GM21423 (cell line): ENCODE measurements around the gene CKAP2L.
A peak's percentile ranks its signal among the peaks of the same experiment; 100 is the strongest.

ENCODE experiments used
- ATAC-seq: cut with Tn5 transposase; IDR thresholded peaks from one replicate; pipeline ENCODE4 v1.9.1; 2021; ENCODE audit warnings: mild to moderate bottlenecking, moderate library complexity; ENCODE audit not compliant: unreplicated experiment

CKAP2L gene

DNA sequence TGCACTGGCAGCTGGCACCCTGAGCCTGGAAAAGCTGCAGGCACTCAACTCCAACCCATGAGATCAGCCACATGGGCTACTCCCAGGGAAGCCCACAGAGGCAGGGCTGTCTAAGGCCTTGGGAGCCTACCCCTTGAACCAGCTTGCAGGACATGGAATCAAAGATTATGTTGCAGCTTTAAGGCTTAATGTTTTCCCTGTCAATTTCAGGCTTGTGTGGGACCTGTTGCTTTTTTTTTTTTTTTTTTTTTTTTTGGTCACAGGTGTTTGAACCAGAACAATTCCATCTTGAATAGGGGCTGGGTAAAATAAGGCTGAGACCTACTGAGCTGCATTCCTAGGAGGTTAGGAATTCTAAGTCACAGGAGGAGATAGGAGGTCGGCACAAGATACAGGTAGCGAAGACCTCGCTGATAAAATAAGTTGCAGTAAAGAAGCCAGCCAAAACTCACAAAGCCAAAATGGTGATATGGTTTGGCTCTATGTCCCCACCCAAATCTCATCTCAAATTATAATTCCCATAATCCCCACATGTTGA lies 27.4 kb upstream of the CKAP2L start:
- ATAC-seq, result no peak

DNA sequence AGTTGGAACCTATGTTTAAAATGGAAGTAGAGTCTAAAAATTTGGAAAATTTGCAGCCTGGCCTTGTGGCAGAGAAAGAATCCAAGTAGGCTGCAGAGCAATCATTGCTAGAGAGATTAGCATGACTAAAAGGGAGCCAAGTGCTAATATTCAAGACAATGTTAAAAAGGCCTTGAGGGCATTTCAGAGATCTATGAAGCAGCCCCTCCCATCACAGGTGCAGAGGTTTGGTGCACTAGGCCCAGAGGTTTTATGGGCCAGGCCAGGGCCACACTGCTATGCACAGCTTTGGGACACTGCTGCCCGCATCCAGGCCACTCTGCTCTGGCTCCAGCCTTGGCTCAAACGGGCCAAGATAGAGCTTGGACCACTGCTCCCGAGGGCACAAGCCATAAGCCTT lies 26.6 kb upstream of the CKAP2L start:
- ATAC-seq, result no peak

- no peak for ATAC-seq
Measured at GRCh38 chr2:112790305-112790704, 25.9 kb upstream of the CKAP2L start.

- no peak for ATAC-seq
Measured at GRCh38 chr2:112789186-112789585, 24.8 kb upstream of the CKAP2L start.

DNA sequence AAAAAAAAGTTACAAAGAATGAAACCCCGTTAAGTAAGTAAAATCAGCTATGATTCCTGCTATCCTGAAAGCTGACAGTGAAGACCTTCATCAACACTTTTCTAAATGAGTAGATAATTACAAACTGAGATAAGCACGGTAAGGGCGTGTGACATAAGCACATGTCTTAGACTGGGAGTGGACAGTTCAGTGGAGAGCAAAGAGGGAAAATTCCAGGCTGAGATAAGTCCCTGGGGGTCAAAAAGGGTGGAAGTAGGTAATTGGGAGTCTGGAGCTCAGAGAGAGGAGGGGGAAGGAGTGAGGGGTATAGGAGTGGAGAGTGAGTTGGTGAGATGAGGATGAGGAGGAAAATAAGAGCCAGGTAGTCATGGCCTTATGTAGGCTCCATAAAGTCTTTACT lies 24.2 kb upstream of the CKAP2L start:
- ATAC-seq, result no peak

DNA sequence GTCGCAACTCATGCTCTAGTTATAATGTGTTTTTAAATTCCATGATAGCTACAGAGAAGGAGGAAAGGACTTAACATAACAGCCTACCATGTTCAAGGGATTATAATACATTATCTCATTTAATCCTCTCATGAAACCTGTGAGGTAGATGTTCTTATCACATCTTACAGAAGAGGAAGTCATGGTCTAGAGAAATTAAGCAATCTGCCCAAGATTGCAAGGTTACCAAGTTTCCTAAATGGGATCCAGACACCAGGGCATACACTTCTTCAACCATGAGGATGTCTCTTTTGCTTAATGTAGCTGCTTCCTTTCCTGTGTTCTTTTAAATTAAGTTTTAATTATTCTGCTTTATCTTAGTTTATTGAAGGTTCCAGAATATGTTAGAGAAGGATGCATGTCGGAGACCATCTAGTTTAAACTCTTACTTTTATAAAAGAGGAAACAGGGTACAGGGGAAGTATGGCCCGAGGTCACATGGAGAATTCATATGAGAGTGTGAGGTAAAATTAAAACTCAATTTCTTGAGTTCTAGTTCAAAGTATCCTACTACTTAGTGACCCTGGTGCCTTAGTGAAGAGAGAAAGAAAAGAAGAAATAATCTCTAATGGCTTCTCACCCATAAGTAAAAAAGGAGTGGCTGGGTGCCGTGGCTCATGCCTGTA lies 23.5 kb upstream of the CKAP2L start:
- ATAC-seq, result no peak

DNA sequence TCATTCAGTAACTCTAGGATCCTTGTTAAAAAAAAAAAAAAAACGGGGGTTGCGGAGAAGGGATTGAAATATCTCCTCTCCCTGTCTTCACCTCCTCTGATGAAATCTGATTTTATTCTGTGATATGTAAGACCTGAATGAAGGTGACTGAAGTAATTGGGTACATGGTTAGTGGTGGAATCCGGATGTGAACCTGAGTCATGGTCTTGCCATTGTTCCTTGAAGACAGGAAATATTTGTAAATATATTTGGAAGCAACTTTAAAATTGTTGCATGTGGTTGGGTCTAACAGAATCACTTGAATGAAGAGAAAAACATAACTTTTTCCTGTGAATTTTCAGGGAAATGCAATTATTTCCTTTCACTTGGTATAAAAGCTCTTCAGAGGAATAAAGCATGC lies 22.9 kb upstream of the CKAP2L start:
- ATAC-seq, result no peak

DNA sequence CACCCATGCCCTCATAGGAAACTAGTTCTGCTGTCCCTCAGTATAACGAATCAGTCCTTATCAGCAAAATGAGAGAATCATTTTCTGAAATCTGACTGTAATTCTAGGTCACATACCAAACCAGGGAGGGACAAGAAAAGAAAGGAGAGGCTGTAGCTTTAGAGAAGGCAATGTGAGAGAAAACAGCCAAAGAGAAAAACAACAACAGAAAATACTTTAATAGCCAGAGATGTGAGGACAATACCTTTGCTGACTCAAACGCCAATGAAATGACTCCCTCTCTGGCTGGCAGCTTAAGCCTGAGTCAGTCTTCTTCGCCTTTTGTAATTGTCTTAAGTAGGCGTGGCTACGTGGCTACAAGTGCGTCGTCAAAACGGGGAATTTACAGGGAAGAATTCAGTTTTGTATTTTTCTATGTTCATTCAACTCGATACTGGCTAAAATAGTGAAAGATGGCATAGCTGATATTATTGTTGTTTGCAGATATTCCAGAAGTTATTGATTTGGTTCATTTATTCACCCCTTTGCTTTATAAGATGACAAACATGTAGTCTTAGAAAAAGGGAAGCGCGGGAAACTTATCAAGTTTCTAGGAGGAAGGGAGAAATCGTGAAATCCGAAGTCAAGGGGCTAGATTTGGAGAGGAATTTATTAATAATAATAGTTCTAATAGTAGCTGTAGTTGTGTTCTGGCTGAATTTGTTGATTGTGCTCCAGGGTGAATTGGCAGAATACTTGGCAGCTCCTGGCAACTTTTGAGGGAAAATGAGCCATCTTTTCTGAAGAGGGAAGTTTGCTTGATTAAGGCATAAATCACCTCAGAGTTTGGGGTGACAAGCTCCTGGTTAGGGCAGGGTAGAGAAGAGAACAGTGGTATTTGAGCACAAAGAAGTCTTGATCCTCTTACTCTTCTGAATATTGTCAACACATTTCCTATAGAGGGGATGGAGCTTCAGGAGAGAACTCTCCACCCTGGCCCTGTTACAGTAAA lies 20.1 kb upstream of the CKAP2L start, which contains the start of gene IL1A:
IL1A (minus strand) TSS at position 295 of the 991 bp plus-strand sequence. CDS start 723 bp downstream, outside the sequence.
- no peak for ATAC-seq

DNA sequence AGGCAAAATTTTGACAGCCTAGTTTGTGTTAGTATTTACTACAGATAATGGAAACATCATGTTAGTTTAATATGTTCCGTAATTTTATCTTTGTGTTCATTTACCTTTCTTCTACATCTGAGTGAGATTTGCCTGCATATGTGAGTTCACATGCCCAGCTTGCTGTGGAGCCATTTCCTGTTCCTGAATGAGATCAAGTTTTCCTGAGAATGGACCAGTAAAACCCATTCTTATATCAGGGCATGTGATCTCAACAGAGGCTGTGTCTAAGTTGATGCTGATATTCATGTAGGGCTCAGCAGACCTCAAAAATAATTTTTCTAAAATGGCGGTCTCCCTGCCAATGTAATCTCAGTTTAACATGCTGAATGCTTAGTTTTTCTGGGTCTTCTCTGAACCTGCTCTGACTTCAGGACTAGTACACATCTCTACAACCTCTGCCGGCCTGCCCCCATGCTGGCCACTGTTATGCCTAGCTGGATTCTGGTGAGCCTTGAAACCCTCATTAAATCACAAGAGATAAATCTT lies 18.8 kb upstream of the CKAP2L start:
- no peak for ATAC-seq

GRCh38 chr2:112782234-112782799 lies 17.9 kb upstream of the CKAP2L start:
- peak; percentile 78 for ATAC-seq

DNA sequence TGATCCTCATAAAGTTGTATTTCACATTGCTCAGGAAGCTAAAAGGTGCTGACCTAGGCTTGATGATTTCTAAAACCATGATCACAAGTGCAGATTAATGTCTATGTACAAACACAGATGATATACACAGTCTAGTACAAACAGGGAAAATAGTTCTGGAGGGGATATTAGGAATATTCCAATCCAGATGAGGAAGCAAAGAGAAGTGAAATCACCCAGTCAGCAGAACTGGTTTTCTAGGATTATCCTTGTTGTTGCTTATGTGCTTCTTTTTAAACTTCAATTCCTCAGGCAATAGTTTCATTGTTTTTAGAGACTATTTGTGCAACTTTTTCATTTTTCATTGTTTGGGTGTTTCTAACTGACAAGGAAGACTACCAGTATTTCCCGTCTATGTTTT lies 15.2 kb upstream of the CKAP2L start:
- ATAC-seq, result no peak

GRCh38 chr2:112777036-112777435 lies 12.6 kb upstream of the CKAP2L start:
- no peak for ATAC-seq

DNA sequence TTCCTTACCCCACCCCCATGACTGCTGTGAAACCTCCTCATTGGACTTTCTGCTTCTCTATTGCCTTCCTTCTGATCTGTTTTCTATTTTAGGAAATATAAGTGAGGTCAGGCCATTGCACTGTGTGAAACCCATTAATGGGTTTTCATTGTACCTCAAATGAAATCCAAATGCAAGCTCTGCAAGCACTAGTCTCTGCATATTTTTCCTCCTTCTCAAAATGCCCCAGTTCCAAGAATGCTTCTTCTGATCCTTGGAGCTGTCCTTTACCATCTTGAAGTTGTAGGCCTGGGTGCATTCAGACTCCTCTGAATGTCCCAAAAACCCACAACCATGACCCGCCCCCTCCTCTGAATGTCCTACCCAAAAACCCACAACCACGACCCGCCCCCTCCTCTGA lies 11.7 kb upstream of the CKAP2L start:
- ATAC-seq, result no peak

DNA sequence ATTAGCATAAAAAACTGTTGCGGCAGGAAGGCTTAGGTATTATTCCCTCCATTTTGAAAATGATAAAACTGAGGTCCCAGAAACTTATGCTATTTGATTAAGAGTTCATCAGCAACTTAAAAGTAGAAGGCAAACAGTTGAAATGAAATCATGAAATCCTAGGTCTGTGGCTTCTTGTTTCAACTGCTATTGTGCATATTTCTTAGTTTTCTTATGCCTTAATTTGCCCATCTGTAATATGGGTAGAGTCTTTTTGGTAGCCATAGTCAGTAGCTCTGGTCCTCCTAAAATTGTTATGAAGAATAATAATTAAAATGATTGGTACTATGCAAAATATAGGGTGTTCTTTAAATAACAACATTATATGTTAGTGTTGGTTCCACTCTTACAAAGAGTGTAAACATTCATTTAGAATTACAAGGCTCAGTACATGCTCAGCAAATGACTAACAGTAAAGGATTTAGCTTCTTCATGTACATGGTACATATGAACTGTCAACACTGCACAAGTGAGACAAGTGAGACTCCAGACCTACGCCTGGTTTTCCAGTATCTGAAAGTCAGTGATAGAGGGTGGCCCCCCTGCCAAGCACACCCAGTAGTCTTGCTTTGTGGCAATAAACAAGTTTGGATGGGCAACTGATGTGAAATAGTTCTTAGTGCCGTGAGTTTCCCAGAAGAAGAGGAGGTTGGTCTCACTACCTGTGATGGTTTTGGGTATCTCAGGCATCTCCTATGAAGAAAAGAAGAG lies 10.3 kb upstream of the CKAP2L start:
- ATAC-seq, result no peak

DNA sequence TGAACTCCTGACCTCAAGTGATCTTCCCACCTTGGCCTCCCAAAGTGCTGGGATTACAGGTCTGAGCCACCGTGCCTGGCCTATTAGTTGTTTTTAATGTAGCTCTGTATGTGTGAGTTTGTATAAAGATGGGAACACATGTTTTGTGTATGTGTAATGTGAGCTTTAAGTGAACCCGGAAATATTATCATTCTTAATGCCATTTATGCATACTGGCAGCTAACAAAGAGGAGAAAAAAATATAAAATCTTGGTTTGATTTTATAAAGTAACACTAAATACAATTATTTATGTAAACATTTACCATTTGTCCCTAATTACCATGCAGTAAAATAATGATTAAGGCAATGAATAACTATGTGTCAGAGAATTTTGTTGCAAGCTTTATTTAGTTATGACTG lies 9.1 kb upstream of the CKAP2L start:
- ATAC-seq, result no peak

DNA sequence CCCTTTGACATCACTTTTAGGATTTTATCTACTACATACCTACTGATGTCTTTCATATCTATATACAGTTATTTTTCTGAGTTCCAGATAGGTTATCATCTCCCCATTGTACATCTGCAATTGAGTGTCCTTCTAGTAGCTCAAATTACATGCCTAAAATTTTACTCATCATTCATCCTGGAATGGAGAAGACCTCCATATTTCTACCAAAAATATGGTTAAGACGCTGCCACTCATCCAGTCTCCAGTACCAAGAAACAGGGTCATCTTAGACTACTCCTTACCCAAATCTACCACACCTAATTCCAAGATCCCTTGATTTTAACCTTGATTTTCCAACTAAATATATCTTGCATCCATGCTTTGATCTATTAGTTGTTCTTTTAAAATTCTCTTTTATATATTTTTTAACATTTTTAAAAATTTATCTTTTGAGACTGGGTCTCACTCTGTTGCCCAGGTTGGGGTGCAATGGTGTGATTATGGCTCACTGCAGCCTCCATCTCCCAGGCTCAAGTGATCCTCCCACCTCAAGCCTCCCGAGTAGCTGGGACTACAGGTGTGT lies 8.6 kb upstream of the CKAP2L start:
- no peak for ATAC-seq

- ATAC-seq, result no peak
Measured at GRCh38 chr2:112772322-112772721, 7.9 kb upstream of the CKAP2L start.

GRCh38 chr2:112768432-112768831 lies 4.0 kb upstream of the CKAP2L start:
- no peak for ATAC-seq

GRCh38 chr2:112767693-112768330 lies 3.4 kb upstream of the CKAP2L start:
- no peak for ATAC-seq

DNA sequence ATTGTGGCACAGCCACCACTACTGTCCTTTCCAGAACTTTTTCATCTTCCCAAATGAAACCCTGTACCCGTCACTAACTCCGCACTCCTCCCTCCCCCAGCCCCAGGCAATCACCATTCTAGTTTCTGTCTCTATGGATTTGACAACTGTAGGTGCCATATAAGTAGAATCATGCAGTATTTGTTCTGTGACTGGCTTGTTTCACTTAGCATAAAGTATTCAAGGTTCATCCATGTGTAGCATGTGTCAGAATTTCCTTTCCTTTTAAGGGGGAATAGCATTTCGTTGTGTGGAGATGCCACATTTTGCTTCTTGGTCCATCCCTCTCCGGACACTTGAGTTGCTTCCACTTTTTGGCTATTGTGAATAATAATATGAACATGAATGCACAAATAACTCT lies 842 bp upstream of the CKAP2L start:
- no peak for ATAC-seq
